Measurements from ENCODE around the gene STEAP1B.
"Not testable (repeated sequence)": the region's sequence is repeated elsewhere in the genome, so short reads cannot be mapped to it uniquely, and the experiment has no call there.

Gene STEAP1B

DNA sequence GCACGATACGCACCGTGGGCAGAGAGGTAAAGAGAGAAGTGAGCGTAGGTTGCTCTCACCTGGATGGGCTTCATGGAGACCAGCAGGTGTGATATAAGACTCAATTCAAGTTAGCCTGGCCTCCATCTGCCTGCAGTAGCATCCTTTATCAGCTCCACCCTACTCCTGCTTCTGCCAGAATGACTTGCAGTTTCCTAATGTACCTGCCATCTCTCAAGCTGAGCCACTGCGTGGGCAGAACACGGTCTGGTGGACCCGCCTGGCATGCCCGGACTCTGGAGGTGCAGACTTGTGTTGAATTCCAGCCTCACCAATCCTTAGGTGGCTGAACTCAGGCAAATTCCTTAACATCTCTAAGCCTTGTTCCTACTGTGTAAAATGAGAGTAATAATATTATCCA, 64.3 kb downstream of the STEAP1B start:
- peak in 3 of 10 donors; percentile 33 to 85 (median 69) for DNase-seq
- intact Hi-C loops (cut with DNase I) = no loop called here

DNA sequence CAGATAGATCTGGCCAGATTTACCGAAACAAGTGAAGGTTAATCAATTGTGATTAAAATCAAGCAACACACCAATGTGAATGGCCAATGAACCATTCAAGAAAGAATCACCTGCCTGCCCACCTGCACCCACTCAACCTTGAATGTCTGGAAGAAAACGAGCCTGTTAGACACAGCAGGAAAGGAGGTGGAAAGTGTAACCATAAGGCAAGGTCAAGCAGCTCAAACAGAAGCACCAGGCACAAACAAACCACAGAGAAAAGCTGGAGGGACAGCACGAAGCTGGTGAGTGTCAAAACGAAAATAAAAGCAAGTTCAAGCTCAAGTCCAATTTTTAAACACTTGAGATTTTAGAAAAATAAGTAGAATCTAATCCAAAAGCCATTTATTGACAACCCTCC, 64.9 kb downstream of the STEAP1B start:
- DNase-seq = no peak
- intact Hi-C loops (cut with DNase I) = no loop called here

DNA sequence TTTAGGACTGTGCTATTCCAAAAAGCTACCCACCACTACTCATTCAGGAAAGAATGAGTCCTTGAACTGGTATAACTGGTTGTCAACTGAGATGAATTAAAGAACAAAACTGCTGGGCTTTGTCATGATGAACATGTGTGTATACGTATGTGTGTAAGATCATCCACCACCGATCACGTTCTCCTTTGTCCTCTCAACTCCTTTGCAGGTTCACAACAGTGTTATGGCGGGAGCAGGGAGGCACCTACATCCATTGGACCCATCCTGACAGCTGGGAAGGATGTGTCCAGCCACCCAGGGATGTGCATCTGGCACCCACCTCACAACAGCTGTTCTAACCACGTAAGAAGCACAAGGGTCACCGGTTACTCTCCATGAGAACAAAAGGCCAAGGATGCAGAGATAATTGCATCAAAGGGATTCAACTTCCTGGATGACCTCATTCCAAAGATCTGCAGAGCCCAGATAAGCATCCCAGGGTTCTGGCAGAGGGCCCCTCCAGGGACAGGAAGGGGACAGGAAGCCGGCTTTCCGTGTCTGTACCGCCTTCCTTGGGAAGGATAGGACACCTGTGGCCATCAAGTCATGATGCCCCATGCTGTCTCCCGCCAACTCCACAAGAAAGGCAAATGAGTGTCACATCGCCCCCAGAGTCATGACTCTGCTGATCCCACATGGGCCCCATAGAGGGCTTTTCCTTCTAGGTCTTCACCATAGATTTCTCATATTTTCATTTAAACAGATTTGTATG, 66.1 kb downstream of the STEAP1B start:
- DNase-seq = no peak
- intact Hi-C loops (cut with DNase I) = no loop called here

DNA sequence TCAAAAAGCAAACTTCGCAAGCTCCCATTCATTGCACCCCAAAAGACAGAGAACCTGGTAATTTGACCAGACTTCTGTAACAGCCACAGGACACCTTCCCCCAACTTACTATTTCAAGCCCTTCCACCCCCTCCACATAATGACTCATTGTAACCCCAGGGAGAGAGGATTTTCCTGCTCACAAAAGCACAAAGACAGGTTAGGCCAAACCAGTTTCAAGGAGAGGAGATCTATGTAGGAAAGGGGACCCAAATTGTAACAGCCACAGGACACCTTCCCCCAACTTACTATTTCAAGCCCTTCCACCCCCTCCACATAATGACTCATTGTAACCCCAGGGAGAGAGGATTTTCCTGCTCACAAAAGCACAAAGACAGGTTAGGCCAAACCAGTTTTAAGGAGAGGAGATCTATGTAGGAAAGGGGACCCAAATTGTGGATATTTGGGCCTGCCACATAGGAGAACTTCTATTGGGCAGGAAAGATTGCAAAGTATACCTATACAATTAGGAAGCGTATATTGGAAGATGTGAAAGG, 66.8 kb downstream of the STEAP1B start:
- DNase-seq; intact Hi-C loops (cut with DNase I): not testable (repeated sequence)

DNA sequence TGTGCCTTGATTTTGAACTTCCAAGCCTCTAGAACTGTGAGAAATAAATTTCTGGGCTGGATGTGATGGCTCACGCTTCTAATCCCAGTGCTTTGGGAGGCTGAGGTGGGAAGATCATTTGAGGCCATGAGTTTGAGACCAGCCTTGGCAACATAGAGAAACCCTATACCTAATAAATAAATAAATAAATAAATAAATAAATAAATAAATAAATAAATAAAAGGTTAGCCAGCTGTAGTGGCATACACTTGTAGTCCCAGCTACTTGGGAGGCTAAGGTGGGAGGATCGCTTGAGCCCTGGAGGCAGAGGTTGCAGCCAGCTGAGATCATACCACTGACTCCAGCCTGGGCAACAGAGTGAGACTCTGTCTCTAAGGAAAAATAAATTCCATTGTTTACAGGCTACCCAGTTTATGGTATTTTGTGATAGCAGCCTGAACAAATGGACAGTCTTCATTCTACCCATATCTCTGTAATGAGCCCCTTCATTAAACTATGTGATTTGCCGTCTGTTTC, 67.7 kb downstream of the STEAP1B start:
- DNase-seq = peak in 1 of 10 donors; percentile 62
- intact Hi-C loops (cut with DNase I) = no loop called here

DNA sequence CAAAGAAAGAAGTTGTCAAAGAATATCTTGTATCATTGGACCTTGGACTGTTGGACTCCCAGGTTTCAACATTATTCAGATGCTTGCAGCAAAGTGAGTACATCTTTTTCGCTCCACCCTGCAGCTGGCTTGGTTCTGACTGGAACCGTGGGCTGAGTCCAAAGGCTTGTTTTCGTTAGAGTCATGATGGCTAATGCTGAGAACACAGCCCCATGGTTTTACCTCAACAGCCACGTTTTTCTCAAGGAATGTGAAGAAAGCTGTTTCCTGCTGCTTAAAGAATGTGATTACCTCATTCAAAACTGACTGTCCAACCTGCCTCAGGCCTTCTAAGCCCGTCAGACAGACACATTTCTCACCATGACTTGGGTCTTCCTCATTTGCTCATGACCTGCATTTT, 69.5 kb downstream of the STEAP1B start:
- DNase-seq = no peak
- intact Hi-C loops (cut with DNase I) = no loop called here

DNA sequence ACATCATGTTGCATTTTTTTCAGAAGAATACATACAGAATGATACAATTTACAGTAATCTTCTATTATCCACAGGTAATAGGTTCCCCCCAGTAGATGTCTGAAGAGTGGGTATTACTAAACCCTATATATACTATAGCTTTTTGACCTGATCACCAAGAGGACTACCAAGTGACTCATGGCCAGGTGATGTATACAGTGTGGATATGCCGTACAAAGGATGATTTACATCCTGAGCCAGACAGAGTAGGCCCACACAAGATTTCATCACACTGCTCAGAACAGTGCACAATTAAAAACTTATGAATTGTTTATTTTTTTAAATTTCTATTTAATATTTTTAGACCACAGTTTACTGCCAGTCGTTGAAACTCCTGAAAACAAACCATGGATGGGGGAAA, 70.6 kb downstream of the STEAP1B start:
- intact Hi-C loops (cut with DNase I) = no loop called here
- no peak for DNase-seq

DNA sequence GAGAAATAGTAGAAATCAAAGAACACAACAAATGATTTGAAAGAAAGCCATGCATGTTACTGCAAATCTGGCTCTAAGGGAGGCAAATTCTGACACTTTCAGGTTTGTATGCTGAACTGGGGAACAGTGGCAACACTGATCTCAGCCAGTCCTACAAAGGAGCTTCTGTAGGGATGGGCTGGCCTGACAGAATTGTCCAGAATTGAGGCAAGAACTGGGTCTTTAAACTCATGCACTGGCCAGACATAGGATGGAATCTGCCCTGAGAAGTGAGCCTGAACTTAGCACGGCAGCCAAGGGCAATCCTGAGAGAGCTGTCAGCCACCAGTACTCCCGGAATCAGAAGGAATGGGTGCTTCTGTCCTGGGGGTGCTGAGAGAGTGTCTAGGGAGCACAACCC, 72.1 kb downstream of the STEAP1B start:
- intact Hi-C loops (cut with DNase I) = no loop called here
- no peak for DNase-seq

DNA sequence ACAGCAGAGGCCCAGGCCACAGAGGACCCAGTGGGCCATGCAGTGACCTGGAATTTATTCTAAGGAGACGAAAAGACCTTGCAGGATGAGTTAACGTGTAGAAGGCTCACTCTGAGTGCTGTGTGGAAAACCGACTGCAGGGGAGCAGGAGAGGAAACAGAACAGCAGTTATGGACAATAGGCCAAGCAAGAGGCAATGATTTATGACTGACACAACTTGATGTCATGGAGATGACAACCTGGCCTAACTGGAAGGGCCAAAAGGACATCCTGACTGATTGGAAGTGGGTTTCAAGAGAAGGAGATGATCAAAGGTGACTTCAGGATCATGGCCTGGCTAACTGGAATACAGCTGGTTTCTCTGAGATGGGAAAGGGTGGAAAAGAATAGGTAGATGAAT, 72.9 kb downstream of the STEAP1B start:
- DNase-seq = no peak
- intact Hi-C loops (cut with DNase I) = no loop called here

DNA sequence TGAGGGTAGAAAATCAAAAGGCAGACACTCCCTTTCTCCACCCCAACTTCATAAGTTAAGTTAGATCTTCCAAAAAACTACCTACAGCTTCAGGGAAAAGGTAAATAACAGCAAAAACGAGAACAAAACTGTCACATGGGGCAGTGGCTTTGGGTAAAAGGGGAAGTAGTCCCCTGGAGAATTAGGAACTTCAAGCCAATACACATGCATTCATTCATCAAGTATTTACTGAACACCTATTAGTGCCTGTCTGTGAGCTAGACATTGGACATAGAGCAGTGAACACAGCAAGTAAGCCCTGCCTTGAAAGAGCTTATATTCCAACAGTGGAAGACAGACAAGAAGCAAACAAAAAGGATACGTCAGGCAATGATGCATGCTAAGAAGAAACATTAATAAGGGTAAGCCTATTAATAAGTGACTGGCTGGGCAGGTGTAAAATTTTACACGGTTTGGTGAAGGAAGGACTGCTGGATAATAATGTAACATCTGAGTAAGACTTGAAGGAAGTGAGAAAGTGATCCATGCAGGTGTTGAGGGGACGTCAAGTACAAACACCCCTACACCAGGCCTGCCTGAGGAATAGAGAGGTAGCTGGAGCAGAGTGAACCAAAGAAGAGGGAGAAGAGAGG, 73.4 kb downstream of the STEAP1B start:
- DNase-seq = no peak
- intact Hi-C loops (cut with DNase I) = no loop called here

DNA sequence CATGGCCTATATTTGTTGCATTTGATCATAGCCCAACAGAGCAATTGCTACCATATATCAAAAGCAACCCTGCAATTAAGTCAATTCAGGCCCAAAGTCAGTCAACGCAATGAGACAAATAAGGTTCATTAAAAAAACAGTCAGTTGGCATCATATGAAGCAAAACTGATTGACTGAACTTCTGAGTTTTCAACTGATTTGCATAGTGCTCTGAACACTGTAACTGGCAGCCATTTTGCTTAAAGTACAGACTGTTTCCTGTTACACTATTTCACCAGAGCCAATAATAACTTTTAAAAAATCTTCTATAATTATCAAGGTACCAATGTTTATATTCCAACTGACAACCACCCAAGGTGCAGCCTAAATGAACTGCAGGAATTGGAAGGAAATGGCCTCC, 74.6 kb downstream of the STEAP1B start:
- intact Hi-C loops (cut with DNase I) = no loop called here
- no peak for DNase-seq

DNA sequence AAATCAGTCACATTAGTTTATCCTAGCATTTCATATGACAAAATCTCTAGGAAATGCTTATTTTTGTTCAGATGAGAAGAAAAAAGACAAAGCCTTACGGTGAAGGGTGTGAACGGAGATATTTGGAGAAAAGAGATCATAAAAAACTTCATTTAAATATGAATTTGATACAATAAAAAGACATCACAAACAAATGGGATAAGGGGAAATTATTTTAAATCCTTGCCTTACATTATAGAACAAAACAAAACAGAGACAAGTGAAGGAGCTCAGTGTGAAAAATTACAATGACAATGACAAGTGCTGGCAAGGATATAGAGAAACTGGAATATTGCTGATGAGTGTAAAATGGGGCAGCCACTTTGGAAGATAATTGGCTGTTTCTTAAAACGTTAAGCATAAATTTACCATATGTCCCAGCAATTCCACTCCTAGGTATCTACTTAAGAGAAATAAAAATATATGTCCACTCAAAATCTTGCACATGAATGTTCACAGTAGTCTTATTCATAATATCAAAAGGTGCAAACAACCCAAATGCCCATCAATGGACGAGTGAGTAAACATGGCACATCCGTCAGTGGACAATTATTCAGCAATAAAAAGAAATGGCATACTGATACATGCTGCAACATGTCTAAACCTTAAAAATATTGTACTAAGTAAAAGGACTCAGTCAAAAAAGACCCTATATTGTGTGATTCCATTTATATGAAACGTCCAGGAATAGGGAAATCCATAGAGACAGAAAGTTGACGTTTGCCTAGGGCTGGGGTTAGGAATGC, 77.0 kb downstream of the STEAP1B start:
- DNase-seq = no peak
- intact Hi-C loops (cut with DNase I) = no loop called here

DNA sequence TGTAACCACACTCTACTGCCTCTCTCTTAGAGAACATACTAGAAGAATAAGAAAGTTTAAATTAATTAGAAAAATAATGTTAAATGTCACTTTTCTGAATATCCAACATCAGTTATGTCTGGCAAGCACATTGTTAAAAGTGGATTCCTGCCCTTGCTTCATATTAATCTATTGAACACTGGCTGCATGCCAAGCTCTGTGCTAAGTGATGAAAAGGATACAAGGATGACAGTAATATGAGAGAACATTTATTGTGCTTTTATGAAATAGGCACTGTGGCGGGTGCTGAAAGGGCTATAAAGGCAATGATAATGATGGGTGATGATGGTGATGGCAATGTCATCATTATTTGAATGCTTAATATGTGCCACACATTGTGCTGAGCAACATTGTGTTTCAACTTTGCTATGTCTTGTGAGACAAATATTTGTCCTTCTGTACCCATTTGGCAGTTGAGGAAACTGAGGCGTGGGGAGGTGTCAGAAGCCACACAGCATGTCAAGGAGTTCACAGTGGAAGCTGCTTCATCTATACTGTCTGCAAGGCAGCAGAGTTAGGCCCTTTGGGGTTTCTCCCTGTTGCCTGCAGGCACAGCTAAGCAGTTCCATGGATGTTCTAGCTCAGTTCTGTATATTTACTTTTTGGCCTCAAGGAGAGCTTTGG, 78.9 kb downstream of the STEAP1B start:
- no peak for DNase-seq
- intact Hi-C loops (cut with DNase I) = no loop called here

DNA sequence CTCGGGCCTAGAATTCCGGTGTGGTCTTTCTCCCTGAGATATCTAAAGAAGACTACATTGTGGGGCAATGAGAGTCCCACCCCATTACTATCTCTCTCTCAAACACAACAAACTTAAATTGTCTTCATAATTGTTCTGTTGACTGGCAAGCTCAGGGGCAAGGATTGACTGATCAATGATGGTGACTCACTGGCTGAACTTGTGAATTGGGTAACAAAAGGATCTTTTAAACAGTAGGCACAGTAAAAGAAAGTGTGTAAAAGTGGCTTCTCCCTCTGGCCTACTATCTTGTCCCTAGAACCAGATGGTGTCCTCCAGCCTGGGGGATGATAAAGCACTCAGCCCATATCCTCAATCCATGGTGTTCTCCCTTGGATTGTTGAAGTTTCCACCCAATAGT, 80.0 kb downstream of the STEAP1B start:
- intact Hi-C loops (cut with DNase I) = no loop called here
- DNase-seq = no peak

DNA sequence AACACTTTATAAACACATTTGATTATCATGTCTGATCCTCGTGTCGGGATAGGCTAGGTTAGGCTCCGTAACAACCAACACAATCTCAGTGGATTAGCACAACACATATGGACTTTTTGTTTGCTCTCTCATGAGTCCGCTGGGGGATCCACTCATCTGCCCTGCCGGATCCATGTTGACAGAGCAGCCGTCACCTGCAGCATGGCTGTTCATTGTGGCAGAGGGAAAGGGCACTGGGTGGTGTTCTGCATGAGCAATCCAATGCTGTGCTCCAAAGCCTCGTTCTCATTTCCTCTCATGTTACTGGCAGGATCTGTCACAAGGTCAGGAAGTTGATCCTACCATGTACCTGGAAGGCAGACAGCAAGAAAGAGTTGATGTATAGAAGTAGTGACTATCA, 80.5 kb downstream of the STEAP1B start:
- intact Hi-C loops (cut with DNase I) = no loop called here

DNA sequence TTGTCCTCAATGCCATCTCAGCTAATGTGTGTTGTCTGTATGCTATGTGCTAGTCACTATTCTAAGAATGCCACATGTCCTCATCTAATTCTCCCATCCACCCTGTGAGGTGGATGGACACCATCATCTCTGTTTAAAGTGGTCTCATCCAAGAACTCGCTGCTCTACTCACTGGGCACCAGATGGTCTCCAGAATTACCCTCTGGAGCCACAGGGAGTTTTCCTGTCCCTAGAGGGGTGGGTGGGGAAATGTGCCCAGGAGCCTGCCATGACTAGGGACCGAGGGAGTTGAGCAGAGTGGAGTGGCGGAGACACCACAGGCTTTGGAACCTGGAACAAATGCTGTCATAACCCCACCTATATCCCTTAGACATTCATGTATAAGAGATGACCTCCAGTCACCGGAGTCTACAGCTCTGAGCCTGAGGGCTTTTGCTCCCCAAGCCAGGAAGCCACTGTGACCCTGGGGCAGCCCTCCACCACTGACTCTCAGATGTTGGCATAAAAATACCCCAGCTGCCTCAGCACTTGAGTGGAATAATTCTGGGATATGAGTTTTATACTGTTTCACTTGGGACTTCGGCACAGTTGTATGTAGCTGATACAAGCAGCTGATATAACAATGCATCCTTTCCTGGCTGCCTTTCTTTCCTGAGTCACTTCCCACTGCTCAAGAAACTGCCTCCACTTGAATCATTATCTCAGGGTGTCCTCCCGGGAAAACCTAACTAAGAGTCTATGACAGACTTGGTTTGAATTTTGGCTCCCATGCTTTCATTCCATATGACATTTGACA, 81.5 kb downstream of the STEAP1B start:
- intact Hi-C loops (cut with DNase I) = no loop called here
- DNase-seq = no peak

More for the DNA sequence above, 80.5 kb downstream of the STEAP1B start:
- no peak for DNase-seq

DNA sequence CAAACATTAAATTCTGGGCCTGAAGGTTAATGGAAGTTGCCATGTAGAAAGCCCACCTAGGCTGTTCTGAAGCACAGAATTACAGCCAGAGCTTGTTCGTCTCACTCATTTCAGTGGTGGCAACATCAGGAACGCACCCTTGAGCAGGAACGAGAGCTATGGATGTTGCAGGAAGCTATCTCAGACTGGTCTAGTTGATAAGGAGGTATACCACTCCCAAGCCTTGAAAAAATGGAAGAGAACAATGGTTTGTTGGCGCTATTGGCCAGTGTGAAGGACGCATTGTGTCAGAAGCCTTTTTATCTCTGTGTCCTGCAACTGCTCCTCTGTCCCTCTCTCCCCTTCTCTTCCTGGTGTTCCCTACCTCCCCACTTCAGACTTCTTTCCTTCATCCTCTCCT, 82.1 kb downstream of the STEAP1B start:
- intact Hi-C loops (cut with DNase I) = no loop called here
- no peak for DNase-seq

DNA sequence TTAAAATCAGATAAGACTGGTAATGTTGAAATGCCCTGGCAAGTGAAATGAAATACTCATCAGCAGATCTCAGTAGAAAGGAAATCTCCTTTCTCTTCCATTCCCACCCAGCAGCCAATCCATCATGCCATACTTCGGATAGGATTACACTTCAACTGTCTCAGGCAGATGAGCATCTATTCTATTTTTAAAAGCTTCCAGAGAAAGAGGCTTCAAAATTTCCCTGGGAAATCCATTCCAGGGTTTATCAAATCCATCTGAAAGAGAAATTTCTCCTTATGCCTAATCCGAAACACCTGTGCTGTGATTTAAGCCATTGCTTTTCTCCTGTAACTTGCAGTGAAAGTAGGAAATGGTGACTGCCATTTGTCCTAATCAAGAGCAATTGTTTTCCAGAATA, 82.6 kb downstream of the STEAP1B start:
- intact Hi-C loops (cut with DNase I) = no loop called here
- no peak for DNase-seq

DNA sequence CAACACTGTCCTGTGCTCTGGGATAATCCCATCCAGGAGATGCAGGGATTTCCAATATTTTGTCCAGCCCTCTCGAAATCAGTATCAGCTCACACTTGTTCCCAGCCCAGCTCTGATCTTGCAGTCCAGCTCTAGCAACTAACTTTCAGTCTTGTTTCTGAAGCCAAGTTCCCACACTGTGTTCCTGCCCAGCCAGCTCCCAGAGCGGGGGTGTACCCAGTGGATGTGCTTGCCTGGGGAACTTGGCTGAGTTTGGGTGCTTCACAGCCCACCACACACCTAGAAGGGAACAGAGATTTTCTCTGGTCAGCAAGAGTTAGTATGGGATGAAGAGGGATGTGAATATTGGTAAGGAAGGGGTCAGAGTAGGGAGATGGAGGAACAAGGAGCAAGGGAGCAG, 85.6 kb downstream of the STEAP1B start:
- DNase-seq = peak in 3 of 10 donors; percentile 9 to 87 (median 70)
- intact Hi-C loops (cut with DNase I) = no loop called here

DNA sequence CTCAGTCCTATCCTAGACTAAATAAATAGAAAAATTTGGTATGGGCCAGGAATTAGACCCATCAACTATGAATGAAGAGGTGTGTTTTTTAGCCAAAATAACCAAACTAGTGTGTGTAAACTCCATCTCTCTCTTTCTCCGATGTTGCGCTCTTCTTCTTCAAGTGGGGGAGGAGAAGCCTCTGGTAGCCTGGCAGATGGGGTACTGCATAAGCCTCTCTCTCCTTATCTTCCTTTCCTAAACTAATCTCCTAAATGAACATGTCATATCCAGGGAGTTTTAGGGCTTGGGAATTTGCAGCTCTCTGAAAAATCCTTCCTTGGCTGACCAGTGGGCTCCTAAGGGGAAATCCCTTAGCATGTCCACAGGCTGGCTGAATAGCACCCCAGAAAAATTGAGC, 86.8 kb downstream of the STEAP1B start:
- DNase-seq = no peak
- intact Hi-C loops (cut with DNase I) = no loop called here
